Panc1 (cell line): ENCODE results near the gene DOCK1.

Experiments
- TF ChIP-seq, protein P1 (sequence below): fragments of 450-650 bp; IDR thresholded peaks from 2 replicates; pipeline ENCODE4 v1.5.1; 2017; ENCODE audit warnings: mild to moderate bottlenecking
- TF ChIP-seq, protein P2 (sequence below), 2 experiments: IDR thresholded peaks; 2 replicates each; pipeline ENCODE4 v1.6.1; 2011 to 2012; ENCODE audit warnings: low read depth in 2 of 2, control low read depth in 1 of 2, low read length in 1 of 2, mild to moderate bottlenecking in 1 of 2, moderate library complexity in 1 of 2; ENCODE audit not compliant: insufficient read depth in 1 of 2

DNA sequence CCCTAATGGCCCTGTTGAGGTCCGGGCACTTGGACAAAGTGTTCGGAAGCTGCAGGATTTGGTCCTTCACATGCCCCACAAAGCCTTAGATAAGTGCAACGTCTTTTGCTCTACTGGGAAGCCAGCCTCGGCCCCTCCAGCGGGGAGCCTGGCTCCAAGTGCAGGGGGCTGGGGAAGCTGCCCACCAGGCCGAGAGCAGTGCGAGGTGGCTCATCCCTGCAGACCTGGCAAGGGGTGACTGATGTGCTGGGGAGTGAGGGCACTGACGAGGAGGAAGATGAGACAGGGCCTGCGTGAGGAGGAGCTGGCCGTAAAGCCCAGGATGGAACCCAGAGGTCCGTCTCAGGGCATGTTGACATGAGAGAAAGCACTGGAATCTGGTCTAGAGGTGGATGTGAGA lies 508.1 kb downstream of the DOCK1 start:
- TF ChIP-seq, protein P1, sequence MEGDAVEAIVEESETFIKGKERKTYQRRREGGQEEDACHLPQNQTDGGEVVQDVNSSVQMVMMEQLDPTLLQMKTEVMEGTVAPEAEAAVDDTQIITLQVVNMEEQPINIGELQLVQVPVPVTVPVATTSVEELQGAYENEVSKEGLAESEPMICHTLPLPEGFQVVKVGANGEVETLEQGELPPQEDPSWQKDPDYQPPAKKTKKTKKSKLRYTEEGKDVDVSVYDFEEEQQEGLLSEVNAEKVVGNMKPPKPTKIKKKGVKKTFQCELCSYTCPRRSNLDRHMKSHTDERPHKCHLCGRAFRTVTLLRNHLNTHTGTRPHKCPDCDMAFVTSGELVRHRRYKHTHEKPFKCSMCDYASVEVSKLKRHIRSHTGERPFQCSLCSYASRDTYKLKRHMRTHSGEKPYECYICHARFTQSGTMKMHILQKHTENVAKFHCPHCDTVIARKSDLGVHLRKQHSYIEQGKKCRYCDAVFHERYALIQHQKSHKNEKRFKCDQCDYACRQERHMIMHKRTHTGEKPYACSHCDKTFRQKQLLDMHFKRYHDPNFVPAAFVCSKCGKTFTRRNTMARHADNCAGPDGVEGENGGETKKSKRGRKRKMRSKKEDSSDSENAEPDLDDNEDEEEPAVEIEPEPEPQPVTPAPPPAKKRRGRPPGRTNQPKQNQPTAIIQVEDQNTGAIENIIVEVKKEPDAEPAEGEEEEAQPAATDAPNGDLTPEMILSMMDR: no peak
- TF ChIP-seq, protein P2, sequence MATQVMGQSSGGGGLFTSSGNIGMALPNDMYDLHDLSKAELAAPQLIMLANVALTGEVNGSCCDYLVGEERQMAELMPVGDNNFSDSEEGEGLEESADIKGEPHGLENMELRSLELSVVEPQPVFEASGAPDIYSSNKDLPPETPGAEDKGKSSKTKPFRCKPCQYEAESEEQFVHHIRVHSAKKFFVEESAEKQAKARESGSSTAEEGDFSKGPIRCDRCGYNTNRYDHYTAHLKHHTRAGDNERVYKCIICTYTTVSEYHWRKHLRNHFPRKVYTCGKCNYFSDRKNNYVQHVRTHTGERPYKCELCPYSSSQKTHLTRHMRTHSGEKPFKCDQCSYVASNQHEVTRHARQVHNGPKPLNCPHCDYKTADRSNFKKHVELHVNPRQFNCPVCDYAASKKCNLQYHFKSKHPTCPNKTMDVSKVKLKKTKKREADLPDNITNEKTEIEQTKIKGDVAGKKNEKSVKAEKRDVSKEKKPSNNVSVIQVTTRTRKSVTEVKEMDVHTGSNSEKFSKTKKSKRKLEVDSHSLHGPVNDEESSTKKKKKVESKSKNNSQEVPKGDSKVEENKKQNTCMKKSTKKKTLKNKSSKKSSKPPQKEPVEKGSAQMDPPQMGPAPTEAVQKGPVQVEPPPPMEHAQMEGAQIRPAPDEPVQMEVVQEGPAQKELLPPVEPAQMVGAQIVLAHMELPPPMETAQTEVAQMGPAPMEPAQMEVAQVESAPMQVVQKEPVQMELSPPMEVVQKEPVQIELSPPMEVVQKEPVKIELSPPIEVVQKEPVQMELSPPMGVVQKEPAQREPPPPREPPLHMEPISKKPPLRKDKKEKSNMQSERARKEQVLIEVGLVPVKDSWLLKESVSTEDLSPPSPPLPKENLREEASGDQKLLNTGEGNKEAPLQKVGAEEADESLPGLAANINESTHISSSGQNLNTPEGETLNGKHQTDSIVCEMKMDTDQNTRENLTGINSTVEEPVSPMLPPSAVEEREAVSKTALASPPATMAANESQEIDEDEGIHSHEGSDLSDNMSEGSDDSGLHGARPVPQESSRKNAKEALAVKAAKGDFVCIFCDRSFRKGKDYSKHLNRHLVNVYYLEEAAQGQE (IDR thresholded peaks at IDR 0.05; ENCODE audit: insufficient read depth in 1 of 2, low read depth in 2 of 2, low read length in 1 of 2): no peak
